ENCODE data around the gene DUSP15.

The DUSP15 gene

GRCh38 chr20:31894980-31895675 is 24.8 kb upstream of the DUSP15 start:
- DNase-seq (ENCODE audit: low read depth, low spot score): no peak

- no peak for DNase-seq (ENCODE audit: low read depth, low spot score)
These were observed 20.3 kb upstream of the DUSP15 start for GRCh38 chr20:31890646-31891045.

GRCh38 chr20:31883829-31884228 is 13.5 kb upstream of the DUSP15 start:
- DNase-seq (ENCODE audit: low read depth, low spot score): no peak

GRCh38 chr20:31881945-31882344 is 11.6 kb upstream of the DUSP15 start:
- DNase-seq (ENCODE audit: low read depth, low spot score): no peak

- DNase-seq (ENCODE audit: low read depth, low spot score): peak; percentile 76
These were observed 9.0 kb upstream of the DUSP15 start for GRCh38 chr20:31879143-31879987.

GRCh38 chr20:31877684-31878083 is 7.4 kb upstream of the DUSP15 start:
- DNase-seq (ENCODE audit: low read depth, low spot score): no peak

GRCh38 chr20:31875671-31876070 is 5.3 kb upstream of the DUSP15 start:
- DNase-seq (ENCODE audit: low read depth, low spot score): no peak

GRCh38 chr20:31872406-31872805 is 2.1 kb upstream of the DUSP15 start:
- DNase-seq (ENCODE audit: low read depth, low spot score): no peak

GRCh38 chr20:31871618-31871954 is 1.3 kb upstream of the DUSP15 start:
- no peak for DNase-seq (ENCODE audit: low read depth, low spot score)

GRCh38 chr20:31870726-31871617 is 645 bp upstream of the DUSP15 start:
- DNase-seq (ENCODE audit: low read depth, low spot score): no peak

- DNase-seq (ENCODE audit: low read depth, low spot score): no peak
These were observed 720 bp downstream of the DUSP15 start for GRCh38 chr20:31869673-31869941.

GRCh38 chr20:31868853-31869672 is 1.3 kb downstream of the DUSP15 start:
- DNase-seq (ENCODE audit: low read depth, low spot score): no peak

- no peak for DNase-seq (ENCODE audit: low read depth, low spot score)
These were observed 4.1 kb downstream of the DUSP15 start for GRCh38 chr20:31866221-31866620.

- DNase-seq (ENCODE audit: low read depth, low spot score): no peak
These were observed 5.6 kb downstream of the DUSP15 start for GRCh38 chr20:31864521-31865400.

- no peak for DNase-seq (ENCODE audit: low read depth, low spot score)
These were observed 6.8 kb downstream of the DUSP15 start for GRCh38 chr20:31863296-31864085.

- DNase-seq (ENCODE audit: low read depth, low spot score): no peak
These were observed 7.8 kb downstream of the DUSP15 start for GRCh38 chr20:31862506-31862905.

GRCh38 chr20:31862157-31862470 is 8.2 kb downstream of the DUSP15 start:
- no peak for DNase-seq (ENCODE audit: low read depth, low spot score)

- no peak for DNase-seq (ENCODE audit: low read depth, low spot score)
These were observed 8.8 kb downstream of the DUSP15 start for GRCh38 chr20:31861385-31862156.

- no peak for DNase-seq (ENCODE audit: low read depth, low spot score)
These were observed 9.3 kb downstream of the DUSP15 start for GRCh38 chr20:31861135-31861384.

Data from brain pericyte (primary cell).